Coronary artery (tissue), 2 donors: Measurements from ENCODE around the gene RBMS1.
"Not testable (repeated sequence)": the region's sequence is repeated elsewhere in the genome, so short reads cannot be mapped to it uniquely, and the experiment has no call there.

Experiments used
- DNase-seq: peaks from one replicate; pipeline ENCODE4 v3.0.0-alpha.2; 2017; ENCODE audit warnings: low spot score
- H3K27ac ChIP-seq, 2 donors: fragments of 200-600 bp; sonication (generic); one replicate each; pipeline ENCODE4 v1.5.1; 2016 to 2019
- H3K4me3 ChIP-seq: fragments of 200-600 bp; sonication (generic); 2 replicates; pipeline ENCODE4 v1.5.1; 2016; ENCODE audit warnings: mild to moderate bottlenecking, moderate library complexity
- CTCF ChIP-seq: fragments of 200-600 bp; sonication (generic); IDR thresholded peaks from one replicate; pipeline ENCODE4 v1.5.1; 2019; ENCODE audit warnings: antibody characterized with exemption

Gene RBMS1

GRCh38 chr2:160428405-160428763 is 65.2 kb downstream of the RBMS1 start:
- Histone ChIP-seq H3K27ac (peak overlapping the region; percentile 75 to 81), H3K4me3 (peak overlapping the region; percentile 45)
- no peak for TF ChIP-seq CTCF
- no peak for DNase-seq

GRCh38 chr2:160427629-160428404 is 65.8 kb downstream of the RBMS1 start:
- peak overlapping the region; percentile 45 for H3K4me3 ChIP-seq
- TF ChIP-seq CTCF, result no peak
- H3K27ac ChIP-seq, result peak overlapping the region; percentile 75 to 81
- no peak for DNase-seq

GRCh38 chr2:160426604-160427003 is 67.0 kb downstream of the RBMS1 start:
- TF ChIP-seq CTCF, result no peak
- H3K4me3 ChIP-seq, result no peak overlapping the region
- no peak for DNase-seq
- H3K27ac ChIP-seq, result peak overlapping the region in 1 of 2 donors; percentile 9

- DNase-seq, result no peak
- H3K4me3 ChIP-seq, result no peak overlapping the region
- H3K27ac ChIP-seq, result no peak overlapping the region
- TF ChIP-seq CTCF, result no peak
These were observed 68.0 kb downstream of the RBMS1 start for GRCh38 chr2:160425434-160426151.

- no peak for TF ChIP-seq CTCF
- H3K4me3 ChIP-seq, result no peak overlapping the region
- H3K27ac ChIP-seq, result no peak overlapping the region
- no peak for DNase-seq
These were observed 70.5 kb downstream of the RBMS1 start for GRCh38 chr2:160423126-160423525.

GRCh38 chr2:160421646-160422501 is 71.7 kb downstream of the RBMS1 start:
- not testable (repeated sequence) for DNase-seq, H3K4me3 ChIP-seq, H3K27ac ChIP-seq

GRCh38 chr2:160420711-160421110 is 72.9 kb downstream of the RBMS1 start:
- DNase-seq, result no peak
- Histone ChIP-seq H3K4me3 (no peak overlapping the region), H3K27ac (peak overlapping the region in 1 of 2 donors; percentile 67)
- no peak for TF ChIP-seq CTCF
